H9 (cell line): ENCODE measurements around the gene CISD1. TPM values are rescaled to one million over a fixed set of nuclear protein-coding genes. Genes with fewer than 3 reads are reported as not detected.

ENCODE experiments used
- DNase-seq: peaks from one replicate; pipeline ENCODE4 v3.0.0-alpha.2; 2017
- H2AFZ ChIP-seq: one replicate; pipeline ENCODE4 v1.6.1; 2013; ENCODE audit warnings: mild to moderate bottlenecking, low read length, control low read depth, moderate library complexity
- H2AK5ac ChIP-seq: 2 replicates; pipeline ENCODE4 v1.6.1; 2013; ENCODE audit warnings: low read length, control low read depth, mixed read lengths; ENCODE audit not compliant: insufficient read length
- H2BK120ac ChIP-seq: one replicate; pipeline ENCODE4 v1.6.1; 2013; ENCODE audit warnings: low read depth, mild to moderate bottlenecking, low read length, control low read depth, inconsistent platforms; ENCODE audit not compliant: poor library complexity, severe bottlenecking
- H2BK12ac ChIP-seq: 2 replicates; pipeline ENCODE4 v1.6.1; 2013; ENCODE audit warnings: low read length, control low read depth, mixed read lengths, low read depth; ENCODE audit not compliant: insufficient read length
- H2BK15ac ChIP-seq: 2 replicates; pipeline ENCODE4 v1.6.1; 2013; ENCODE audit warnings: low read depth, low read length, control low read depth
- H2BK20ac ChIP-seq: one replicate; pipeline ENCODE4 v1.6.1; 2013; ENCODE audit warnings: low read depth, mild to moderate bottlenecking, low read length, control low read depth, inconsistent platforms; ENCODE audit not compliant: poor library complexity, severe bottlenecking
- H2BK5ac ChIP-seq: 2 replicates; pipeline ENCODE4 v1.6.1; 2013; ENCODE audit warnings: low read length, control low read depth, mixed read lengths; ENCODE audit not compliant: insufficient read length
- H3K14ac ChIP-seq: 2 replicates; pipeline ENCODE4 v1.6.1; 2013; ENCODE audit warnings: low read length, control low read depth; ENCODE audit not compliant: insufficient read depth
- H3K18ac ChIP-seq: 2 replicates; pipeline ENCODE4 v1.6.1; 2013; ENCODE audit warnings: low read depth, mild to moderate bottlenecking, mixed read lengths, low read length, control low read depth; ENCODE audit not compliant: insufficient read length
- H3K23ac ChIP-seq: 2 replicates; pipeline ENCODE4 v1.6.1; 2013; ENCODE audit warnings: low read length, control low read depth, mixed read lengths, low read depth; ENCODE audit not compliant: insufficient read length
- H3K23me2 ChIP-seq: 2 replicates; pipeline ENCODE4 v1.6.1; 2013; ENCODE audit warnings: low read depth, mild to moderate bottlenecking, mixed read lengths, low read length, control low read depth; ENCODE audit not compliant: insufficient read length, poor library complexity, severe bottlenecking
- H3K27ac ChIP-seq: 2 replicates; pipeline ENCODE4 v1.5.1; 2013; ENCODE audit warnings: low read length, control low read depth, mixed read lengths, low read depth; ENCODE audit not compliant: insufficient read length
- H3K27me3 ChIP-seq: 2 replicates; pipeline ENCODE4 v1.6.1; 2013; ENCODE audit warnings: low read length, control low read depth, inconsistent platforms; ENCODE audit not compliant: insufficient read depth
- H3K4ac ChIP-seq: 2 replicates; pipeline ENCODE4 v1.6.1; 2013; ENCODE audit warnings: low read depth, mild to moderate bottlenecking, control low read depth, inconsistent platforms, low read length, moderate library complexity
- H3K4me1 ChIP-seq: 2 replicates; pipeline ENCODE4 v1.6.1; 2013; ENCODE audit warnings: low read length, control low read depth, inconsistent platforms; ENCODE audit not compliant: insufficient read depth
- H3K4me2 ChIP-seq: 2 replicates; pipeline ENCODE4 v1.6.1; 2013; ENCODE audit warnings: low read length, control low read depth, mixed read lengths; ENCODE audit not compliant: insufficient read length, insufficient read depth
- H3K56ac ChIP-seq: 2 replicates; pipeline ENCODE4 v1.6.1; 2013; ENCODE audit warnings: low read depth, mild to moderate bottlenecking, mixed read lengths, low read length, control low read depth; ENCODE audit not compliant: insufficient read length
- H3K79me1 ChIP-seq: 2 replicates; pipeline ENCODE4 v1.6.1; 2013; ENCODE audit warnings: low read depth, mild to moderate bottlenecking, moderate library complexity, low read length, control low read depth, inconsistent platforms; ENCODE audit not compliant: insufficient read depth, poor library complexity, severe bottlenecking
- H3K79me2 ChIP-seq: 2 replicates; pipeline ENCODE4 v1.6.1; 2013; ENCODE audit warnings: low read length, control low read depth, inconsistent platforms; ENCODE audit not compliant: insufficient read depth
- H3K9ac ChIP-seq: 2 replicates; pipeline ENCODE4 v1.6.1; 2013; ENCODE audit warnings: low read length, control low read depth, mixed read lengths; ENCODE audit not compliant: insufficient read length; ENCODE audit errors: extremely low read depth
- H3K9me3 ChIP-seq: one replicate; pipeline ENCODE4 v1.6.1; 2013; ENCODE audit warnings: low read depth, low read length, inconsistent platforms; ENCODE audit not compliant: control insufficient read depth
- H3T11ph ChIP-seq: one replicate; pipeline ENCODE4 v1.6.1; 2013; ENCODE audit warnings: mild to moderate bottlenecking, low read length, control low read depth, inconsistent platforms
- H4K20me1 ChIP-seq: one replicate; pipeline ENCODE4 v1.6.1; 2013; ENCODE audit not compliant: control insufficient read depth, insufficient read length, insufficient read depth
- H4K5ac ChIP-seq: 2 replicates; pipeline ENCODE4 v1.6.1; 2013; ENCODE audit warnings: low read depth, mild to moderate bottlenecking, mixed read lengths, low read length, control low read depth; ENCODE audit not compliant: insufficient read length
- H4K8ac ChIP-seq: replicated peaks from 2 replicates; pipeline ENCODE4 v1.6.1; 2013; ENCODE audit warnings: low read length, control low read depth, mixed read lengths, low read depth; ENCODE audit not compliant: insufficient read length
- H4K91ac ChIP-seq: 2 replicates; pipeline ENCODE4 v1.6.1; 2013; ENCODE audit warnings: low read depth, mild to moderate bottlenecking, moderate library complexity, mixed read lengths, low read length, control low read depth; ENCODE audit not compliant: insufficient read length
- H3K27ac Mint-ChIP-seq, 3 experiments: 2 replicates in 2 of 3; 3 replicates in 1 of 3; pipeline ENCODE4 v1.8.0; 2020 to 2021; ENCODE audit warnings: mixed read lengths in 3 of 3, mild to moderate bottlenecking in 1 of 3, moderate library complexity in 1 of 3
- H3K27me3 Mint-ChIP-seq: 2 replicates; pipeline ENCODE4 v1.8.0; 2021; ENCODE audit warnings: low read depth, mild to moderate bottlenecking, moderate library complexity, mixed read lengths
- H3K36me3 Mint-ChIP-seq, 3 experiments: 2 replicates in 2 of 3; 3 replicates in 1 of 3; pipeline ENCODE4 v1.8.0; 2020 to 2021; ENCODE audit warnings: low read depth in 3 of 3, mixed read lengths in 3 of 3; ENCODE audit not compliant: insufficient read depth in 1 of 3
- H3K4me1 Mint-ChIP-seq, 2 experiments: 2 replicates each; pipeline ENCODE4 v1.8.0; 2020; ENCODE audit warnings: mixed read lengths in 2 of 2
- H3K4me3 Mint-ChIP-seq, 2 experiments: 2 replicates in 1 of 2; 3 replicates in 1 of 2; pipeline ENCODE4 v1.8.0; 2020 to 2021; ENCODE audit warnings: mild to moderate bottlenecking in 2 of 2, mixed read lengths in 2 of 2, moderate library complexity in 1 of 2
- H3K9me3 Mint-ChIP-seq, 2 experiments: 2 replicates in 1 of 2; 3 replicates in 1 of 2; pipeline ENCODE4 v1.8.0; 2020; ENCODE audit warnings: mild to moderate bottlenecking in 2 of 2, mixed read lengths in 2 of 2, moderate library complexity in 1 of 2
- CTCF ChIP-seq: fragments of 200-600 bp; sonication (generic); conservative IDR thresholded peaks from 3 replicates; pipeline ENCODE4 v1.8.0; 2021; ENCODE audit warnings: antibody characterized with exemption, mild to moderate bottlenecking
- WGBS: extraction: QIAGEN DNeasy Blood & Tissue Kit; methylation state at CpG from one replicate; pipeline ENCODE4 v1.1.7; 2013; ENCODE audit warnings: missing lambda C conversion rate, low lambda C conversion rate, mixed read lengths; ENCODE audit not compliant: insufficient read length; ENCODE audit errors: extremely low coverage; 5-methylcytosine and 5-hydroxymethylcytosine counted together
- total RNA-seq: library from RNA; stranded (reverse); gene quantifications from 2 replicates; pipeline ENCODE4 v1.2.1, GENCODE V29; 2021

CISD1 gene
- total RNA-seq, 1 experiment from 2014 or later, result 42.0 TPM

GRCh38 chr10:58239561-58240169, 29.3 kb upstream of the CISD1 start:
- Mint-ChIP-seq H3K27ac (peak overlapping the region in 1 of 3 experiments; percentile 82; a peak in 1 of 7 replicates), H3K4me1 (peaks cover 19 to 23% of the 10 kb centered on the region in 2 experiments), H3K27me3 (no peaks in the 10 kb centered on the region), H3K9me3 (peaks cover 25 to 27% of the 10 kb centered on the region in 2 experiments), H3K4me3 (no peak overlapping the region), H3K36me3 (peaks cover 29 to 45% (median 42%) of the 10 kb centered on the region in 3 experiments)
- H3K79me2 ChIP-seq, result no peaks in the 10 kb centered on the region
- H3K79me1 ChIP-seq, result no peaks in the 10 kb centered on the region
- no peak overlapping the region for H4K8ac ChIP-seq
- no CpG with 5 or more reads among the region's 5 CpGs for WGBS
- no peak overlapping the region for H2AK5ac ChIP-seq
- TF ChIP-seq CTCF, result no peak
- H3K27ac ChIP-seq, result no peak overlapping the region
- no peaks in the 10 kb centered on the region for H3K9me3 ChIP-seq
- H4K91ac ChIP-seq, result no peak overlapping the region
- no peak overlapping the region for H3K4ac ChIP-seq
- no peak overlapping the region for H2BK12ac ChIP-seq
- no peak overlapping the region for H2BK5ac ChIP-seq
- no peak overlapping the region for H4K5ac ChIP-seq
- no peak overlapping the region for H3K9ac ChIP-seq
- no peaks in the 10 kb centered on the region for H3K27me3 ChIP-seq
- no peak overlapping the region for H2BK15ac ChIP-seq
- no peak overlapping the region for H3K56ac ChIP-seq
- H3K4me1 ChIP-seq, result peaks cover 2% of the 10 kb centered on the region; the same call in 1 of the 2 replicates
- no peaks in the 10 kb centered on the region for H3K23me2 ChIP-seq
- H3K4me2 ChIP-seq, result no peak overlapping the region
- H4K20me1 ChIP-seq, result no peaks in the 10 kb centered on the region
- H3K18ac ChIP-seq, result no peak overlapping the region
- H3K23ac ChIP-seq, result no peak overlapping the region
- no peak overlapping the region for H2BK20ac ChIP-seq
- no peak overlapping the region for H2AFZ ChIP-seq
- H3T11ph ChIP-seq, result no peak overlapping the region
- DNase-seq, result no peak
- no peak overlapping the region for H3K14ac ChIP-seq
- H2BK120ac ChIP-seq, result no peak overlapping the region
